HepG2 (cell line): ENCODE results near the gene TGM6. TPM values are rescaled to one million over a fixed set of nuclear protein-coding genes. Genes with fewer than 3 reads are reported as not detected.

Source experiments
- CENPBD1 ChIP-seq: sonication (generic); formaldehyde crosslinking; IDR thresholded peaks from 2 replicates; pipeline ENCODE4 v1.8.0; 2022; ENCODE audit warnings: missing genetic modification reagents, low read depth, mild to moderate bottlenecking, borderline replicate concordance
- GLI4 ChIP-seq: sonication (generic); formaldehyde crosslinking; IDR thresholded peaks from 2 replicates; pipeline ENCODE4 v1.5.1; 2020; ENCODE audit warnings: missing genetic modification reagents, mild to moderate bottlenecking, moderate library complexity, borderline replicate concordance
- HDAC2 ChIP-seq: sonication (generic); formaldehyde crosslinking; IDR thresholded peaks from 2 replicates; pipeline ENCODE4 v1.4.0; 2020; ENCODE audit warnings: missing genetic modification reagents
- HINFP ChIP-seq: sonication (generic); formaldehyde crosslinking; IDR thresholded peaks from 2 replicates; pipeline ENCODE4 v1.4.0; 2020; ENCODE audit warnings: low read depth, mild to moderate bottlenecking, missing genetic modification reagents
- KMT2A ChIP-seq: sonication (generic); formaldehyde crosslinking; IDR thresholded peaks from 2 replicates; pipeline ENCODE4 v1.4.0; 2020; ENCODE audit warnings: missing genetic modification reagents
- PRPF4 ChIP-seq: fragments of 200-400 bp; formaldehyde crosslinking; IDR thresholded peaks from 2 replicates; pipeline ENCODE4 v1.6.1; 2016; ENCODE audit warnings: low read length, low read depth; ENCODE audit not compliant: poor library complexity, severe bottlenecking
- RARA ChIP-seq: IDR thresholded peaks from 2 replicates; pipeline ENCODE4 v1.6.1; 2016; ENCODE audit warnings: missing genetic modification reagents, missing compliant biosample characterization
- SETDB1 ChIP-seq: sonication (generic); formaldehyde crosslinking; IDR thresholded peaks from 2 replicates; pipeline ENCODE4 v1.5.1; 2020; ENCODE audit warnings: missing genetic modification reagents, mild to moderate bottlenecking, borderline replicate concordance
- SMAD3 ChIP-seq: sonication (generic); formaldehyde crosslinking; IDR thresholded peaks from 2 replicates; pipeline ENCODE4 v1.4.0; 2020; ENCODE audit warnings: missing genetic modification reagents
- SNAPC2 ChIP-seq: sonication (generic); formaldehyde crosslinking; IDR thresholded peaks from 2 replicates; pipeline ENCODE4 v1.8.1; 2022; ENCODE audit warnings: mild to moderate bottlenecking, missing genetic modification reagents
- XBP1 ChIP-seq: sonication (generic); formaldehyde crosslinking; IDR thresholded peaks from 2 replicates; pipeline ENCODE4 v1.5.0; 2020; ENCODE audit warnings: missing genetic modification reagents
- ZBTB39 ChIP-seq: sonication (generic); formaldehyde crosslinking; IDR thresholded peaks from 2 replicates; pipeline ENCODE4 v1.5.0; 2020; ENCODE audit warnings: missing genetic modification reagents
- ZKSCAN8 ChIP-seq: IDR thresholded peaks from 2 replicates; pipeline ENCODE4 v1.6.1; 2016; ENCODE audit warnings: borderline replicate concordance, missing genetic modification reagents, missing compliant biosample characterization
- ZNF282 ChIP-seq: fragments of 450-650 bp; IDR thresholded peaks from 2 replicates; pipeline ENCODE4 v1.6.1; 2018; ENCODE audit not compliant: partially characterized antibody
- ZNF644 ChIP-seq: IDR thresholded peaks from 2 replicates; pipeline ENCODE4 v1.6.1; 2016; ENCODE audit warnings: low read depth
- ZNF646 ChIP-seq: sonication (generic); formaldehyde crosslinking; IDR thresholded peaks from 2 replicates; pipeline ENCODE4 v1.9.0; 2021; ENCODE audit warnings: mild to moderate bottlenecking, missing genetic modification reagents
- polyA plus RNA-seq, 8 experiments: library from polyadenylated mRNA; depleted of rRNA in 3 of 8; stranded (reverse) in 7 of 8; unstranded in 1 of 8; fragments of >200 nt; fragmentation: Illumina TruSeq in 4 of 8; extraction: Trizol in 4 of 8; gene quantifications; 2 replicates each; pipeline versions ENCODE4 v1.2.1 to v1.2.3, GENCODE V29; 2011 to 2016; ENCODE audit warnings: low read depth in 4 of 8, missing spikeins in 1 of 8, mixed read lengths in 1 of 8; ENCODE audit not compliant: insufficient read depth in 1 of 8
- total RNA-seq, 5 experiments: library from RNA; depleted of rRNA; stranded (reverse); fragments of >200 nt; fragmentation: Illumina TruSeq; extraction: Trizol; gene quantifications; 2 replicates each; pipeline ENCODE4 v1.2.3, GENCODE V29; 2016; ENCODE audit warnings: low read depth in 1 of 5
- TF ChIP-seq, protein P1 (sequence below): sonication (generic); formaldehyde crosslinking; IDR thresholded peaks from 2 replicates; pipeline ENCODE4 v1.4.0; 2020; ENCODE audit warnings: missing genetic modification reagents

The TGM6 gene
- total and polyA plus RNA-seq, 2 of the 13 experiments (the other 11 are each of a cell fraction or from before 2014, with no cell fraction given) = not detected

GRCh38 chr20:2475850-2476741 lies 95.4 kb downstream of the TGM6 start (continued):
- TF ChIP-seq HINFP (CRISPR knock-in tag) (peak; percentile 60; the same call in 1 of the 2 replicates), KMT2A (no peak; the same call in 1 of the 2 replicates), SNAPC2 (CRISPR knock-in tag) (peak; percentile 53; the same call in 1 of the 2 replicates), SETDB1 (CRISPR knock-in tag) (no peak), ZBTB39 (no peak), ZKSCAN8 (CRISPR knock-in tag) (peak; percentile 95), GLI4 (peak; percentile 84; the same call in 1 of the 2 replicates), HDAC2 (peak; percentile 84; the same call in 1 of the 2 replicates), ZNF282 (no peak), RARA (CRISPR knock-in tag) (peak; percentile 87), ZNF644 (CRISPR knock-in tag) (peak; percentile 93), XBP1 (CRISPR knock-in tag) (no peak), SMAD3 (CRISPR knock-in tag) (peak; percentile 93), PRPF4 (no peak), CENPBD1 (CRISPR knock-in tag) (no peak), ZNF646 (CRISPR knock-in tag) (no peak)
- TF ChIP-seq, protein P1, sequence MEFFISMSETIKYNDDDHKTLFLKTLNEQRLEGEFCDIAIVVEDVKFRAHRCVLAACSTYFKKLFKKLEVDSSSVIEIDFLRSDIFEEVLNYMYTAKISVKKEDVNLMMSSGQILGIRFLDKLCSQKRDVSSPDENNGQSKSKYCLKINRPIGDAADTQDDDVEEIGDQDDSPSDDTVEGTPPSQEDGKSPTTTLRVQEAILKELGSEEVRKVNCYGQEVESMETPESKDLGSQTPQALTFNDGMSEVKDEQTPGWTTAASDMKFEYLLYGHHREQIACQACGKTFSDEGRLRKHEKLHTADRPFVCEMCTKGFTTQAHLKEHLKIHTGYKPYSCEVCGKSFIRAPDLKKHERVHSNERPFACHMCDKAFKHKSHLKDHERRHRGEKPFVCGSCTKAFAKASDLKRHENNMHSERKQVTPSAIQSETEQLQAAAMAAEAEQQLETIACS = no peak
